ENCODE data around the gene ZNF107. TPM values are rescaled to one million over a fixed set of nuclear protein-coding genes. Genes with fewer than 3 reads are reported as not detected.
A peak's percentile ranks its signal among the peaks of the same experiment; 100 is the strongest.

Gene ZNF107
- total and polyA plus RNA-seq, 2 of the 13 experiments (the other 11 are each of a cell fraction or from before 2014, with no cell fraction given) = 2.5 to 5.4 TPM

DNA sequence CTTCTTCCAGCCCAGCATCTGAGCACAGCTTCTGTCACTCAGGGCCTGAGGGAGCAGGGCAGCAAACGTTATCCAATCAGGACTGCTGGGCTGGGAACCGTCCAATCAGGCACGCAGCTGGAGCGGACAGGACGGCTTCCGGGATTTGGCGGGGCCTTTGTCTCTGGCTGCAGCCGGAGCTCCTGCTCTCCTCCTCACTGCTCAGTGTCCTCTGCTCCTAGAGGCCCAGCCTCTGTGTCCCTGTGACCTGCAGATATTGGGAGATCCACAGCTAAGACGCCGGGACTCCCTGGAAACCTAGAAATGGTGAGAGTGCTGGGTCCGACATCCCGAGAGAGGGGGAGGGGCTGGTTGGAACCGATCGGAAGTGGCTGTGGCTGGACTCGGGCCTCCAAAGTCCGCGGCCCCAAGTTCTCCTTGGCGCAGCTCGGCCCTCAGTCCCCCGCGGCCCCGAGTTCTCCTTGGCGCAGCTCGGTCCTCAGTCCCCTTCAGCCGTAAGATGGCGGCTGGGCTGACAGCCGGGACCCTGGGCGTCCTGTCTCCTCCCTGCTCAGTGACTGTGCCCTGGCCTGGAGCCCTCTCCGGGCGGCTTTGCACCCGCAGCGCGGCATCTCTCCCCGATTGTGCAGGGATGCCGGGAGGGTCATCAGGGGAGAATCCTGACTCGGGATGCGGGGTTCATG, at the start of gene ZNF107 (continued):
- TF ChIP-seq, protein P1, sequence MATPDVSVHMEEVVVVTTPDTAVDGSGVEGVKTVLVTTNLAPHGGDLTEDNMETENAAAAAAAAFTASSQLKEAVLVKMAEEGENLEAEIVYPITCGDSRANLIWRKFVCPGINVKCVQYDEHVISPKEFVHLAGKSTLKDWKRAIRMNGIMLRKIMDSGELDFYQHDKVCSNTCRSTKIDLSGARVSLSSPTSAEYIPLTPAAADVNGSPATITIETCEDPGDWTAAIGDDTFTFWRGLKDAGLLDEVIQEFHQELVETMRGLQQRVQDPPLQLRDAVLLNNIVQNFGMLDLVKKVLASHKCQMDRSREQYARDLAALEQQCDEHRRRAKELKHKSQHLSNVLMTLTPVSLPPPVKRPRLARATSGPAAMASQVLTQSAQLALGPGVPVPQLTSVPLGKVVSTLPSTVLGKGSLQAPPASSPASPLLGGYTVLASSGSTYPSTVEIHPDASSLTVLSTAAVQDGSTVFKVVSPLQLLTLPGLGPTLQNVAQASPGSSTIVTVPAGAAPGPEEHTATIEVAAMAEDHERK (CRISPR knock-in tag; IDR thresholded peaks at IDR 0.05; ENCODE audit: low read depth) = no peak
- TF ChIP-seq ZNF670 (CRISPR knock-in tag; IDR thresholded peaks at IDR 0.05; ENCODE audit: borderline replicate concordance) = no peak
- no peak for TF ChIP-seq ZNF383 (CRISPR knock-in tag; IDR thresholded peaks at IDR 0.05; ENCODE audit: borderline replicate concordance)
- TF ChIP-seq MIXL1 (CRISPR knock-in tag; IDR thresholded peaks at IDR 0.05) = no peak; the same call in 1 of the 2 replicates
- TF ChIP-seq U2AF2 (IDR thresholded peaks at IDR 0.05; ENCODE audit: low read depth, low read length) = no peak
- TF ChIP-seq PAX8 (CRISPR knock-in tag; IDR thresholded peaks at IDR 0.05; ENCODE audit: borderline replicate concordance) = no peak
- peak; percentile 55 for TF ChIP-seq ELF1 (CRISPR knock-in tag; IDR thresholded peaks at IDR 0.05)
- TF ChIP-seq, protein P2, sequence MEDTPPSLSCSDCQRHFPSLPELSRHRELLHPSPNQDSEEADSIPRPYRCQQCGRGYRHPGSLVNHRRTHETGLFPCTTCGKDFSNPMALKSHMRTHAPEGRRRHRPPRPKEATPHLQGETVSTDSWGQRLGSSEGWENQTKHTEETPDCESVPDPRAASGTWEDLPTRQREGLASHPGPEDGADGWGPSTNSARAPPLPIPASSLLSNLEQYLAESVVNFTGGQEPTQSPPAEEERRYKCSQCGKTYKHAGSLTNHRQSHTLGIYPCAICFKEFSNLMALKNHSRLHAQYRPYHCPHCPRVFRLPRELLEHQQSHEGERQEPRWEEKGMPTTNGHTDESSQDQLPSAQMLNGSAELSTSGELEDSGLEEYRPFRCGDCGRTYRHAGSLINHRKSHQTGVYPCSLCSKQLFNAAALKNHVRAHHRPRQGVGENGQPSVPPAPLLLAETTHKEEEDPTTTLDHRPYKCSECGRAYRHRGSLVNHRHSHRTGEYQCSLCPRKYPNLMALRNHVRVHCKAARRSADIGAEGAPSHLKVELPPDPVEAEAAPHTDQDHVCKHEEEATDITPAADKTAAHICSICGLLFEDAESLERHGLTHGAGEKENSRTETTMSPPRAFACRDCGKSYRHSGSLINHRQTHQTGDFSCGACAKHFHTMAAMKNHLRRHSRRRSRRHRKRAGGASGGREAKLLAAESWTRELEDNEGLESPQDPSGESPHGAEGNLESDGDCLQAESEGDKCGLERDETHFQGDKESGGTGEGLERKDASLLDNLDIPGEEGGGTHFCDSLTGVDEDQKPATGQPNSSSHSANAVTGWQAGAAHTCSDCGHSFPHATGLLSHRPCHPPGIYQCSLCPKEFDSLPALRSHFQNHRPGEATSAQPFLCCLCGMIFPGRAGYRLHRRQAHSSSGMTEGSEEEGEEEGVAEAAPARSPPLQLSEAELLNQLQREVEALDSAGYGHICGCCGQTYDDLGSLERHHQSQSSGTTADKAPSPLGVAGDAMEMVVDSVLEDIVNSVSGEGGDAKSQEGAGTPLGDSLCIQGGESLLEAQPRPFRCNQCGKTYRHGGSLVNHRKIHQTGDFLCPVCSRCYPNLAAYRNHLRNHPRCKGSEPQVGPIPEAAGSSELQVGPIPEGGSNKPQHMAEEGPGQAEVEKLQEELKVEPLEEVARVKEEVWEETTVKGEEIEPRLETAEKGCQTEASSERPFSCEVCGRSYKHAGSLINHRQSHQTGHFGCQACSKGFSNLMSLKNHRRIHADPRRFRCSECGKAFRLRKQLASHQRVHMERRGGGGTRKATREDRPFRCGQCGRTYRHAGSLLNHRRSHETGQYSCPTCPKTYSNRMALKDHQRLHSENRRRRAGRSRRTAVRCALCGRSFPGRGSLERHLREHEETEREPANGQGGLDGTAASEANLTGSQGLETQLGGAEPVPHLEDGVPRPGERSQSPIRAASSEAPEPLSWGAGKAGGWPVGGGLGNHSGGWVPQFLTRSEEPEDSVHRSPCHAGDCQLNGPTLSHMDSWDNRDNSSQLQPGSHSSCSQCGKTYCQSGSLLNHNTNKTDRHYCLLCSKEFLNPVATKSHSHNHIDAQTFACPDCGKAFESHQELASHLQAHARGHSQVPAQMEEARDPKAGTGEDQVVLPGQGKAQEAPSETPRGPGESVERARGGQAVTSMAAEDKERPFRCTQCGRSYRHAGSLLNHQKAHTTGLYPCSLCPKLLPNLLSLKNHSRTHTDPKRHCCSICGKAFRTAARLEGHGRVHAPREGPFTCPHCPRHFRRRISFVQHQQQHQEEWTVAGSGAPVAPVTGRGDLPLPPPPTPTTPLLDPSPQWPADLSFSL (CRISPR knock-in tag; IDR thresholded peaks at IDR 0.05) = no peak
- TF ChIP-seq ZMYM4 (CRISPR knock-in tag; IDR thresholded peaks at IDR 0.05) = peak; percentile 87
- peak; percentile 81 for TF ChIP-seq ZNF687 (CRISPR knock-in tag; IDR thresholded peaks at IDR 0.05)
- TF ChIP-seq, protein P3, sequence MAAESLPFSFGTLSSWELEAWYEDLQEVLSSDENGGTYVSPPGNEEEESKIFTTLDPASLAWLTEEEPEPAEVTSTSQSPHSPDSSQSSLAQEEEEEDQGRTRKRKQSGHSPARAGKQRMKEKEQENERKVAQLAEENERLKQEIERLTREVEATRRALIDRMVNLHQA (CRISPR knock-in tag; IDR thresholded peaks at IDR 0.05) = no peak
- no peak for TF ChIP-seq ATF7 (IDR thresholded peaks at IDR 0.05)
- no peak for TF ChIP-seq ATF7 (CRISPR knock-in tag; IDR thresholded peaks at IDR 0.05)
- TF ChIP-seq NCOA2 (CRISPR knock-in tag; IDR thresholded peaks at IDR 0.05) = no peak
- TF ChIP-seq ATM (IDR thresholded peaks at IDR 0.05; ENCODE audit: borderline replicate concordance) = no peak
- no peak for TF ChIP-seq ZNF597 (CRISPR knock-in tag; IDR thresholded peaks at IDR 0.05)
